ENCODE measurements around the gene ZEB2.

ZEB2 gene

GRCh38 chr2:144414324-144414845 lies 105.5 kb downstream of the ZEB2 start:
- DNase-seq: no peak

DNA sequence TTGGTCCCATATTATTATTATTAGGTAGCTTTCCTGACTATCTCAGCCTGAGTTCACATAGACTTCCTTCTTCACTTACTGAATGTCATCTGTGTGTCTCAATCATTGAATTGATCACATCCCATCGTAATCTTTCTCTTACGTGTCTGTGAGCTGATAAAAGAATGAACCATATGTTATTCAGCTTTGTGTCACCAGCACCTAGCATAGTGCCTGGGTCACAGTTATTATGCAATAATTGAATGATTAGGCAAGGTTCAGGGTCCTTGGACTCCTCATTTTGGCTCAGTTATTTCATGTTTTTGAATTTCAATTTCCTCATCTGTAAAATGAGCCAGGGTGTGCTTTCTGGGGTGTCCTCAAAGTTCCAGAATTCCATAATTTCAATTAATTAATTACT lies 107.2 kb downstream of the ZEB2 start:
- no peak for DNase-seq

DNA sequence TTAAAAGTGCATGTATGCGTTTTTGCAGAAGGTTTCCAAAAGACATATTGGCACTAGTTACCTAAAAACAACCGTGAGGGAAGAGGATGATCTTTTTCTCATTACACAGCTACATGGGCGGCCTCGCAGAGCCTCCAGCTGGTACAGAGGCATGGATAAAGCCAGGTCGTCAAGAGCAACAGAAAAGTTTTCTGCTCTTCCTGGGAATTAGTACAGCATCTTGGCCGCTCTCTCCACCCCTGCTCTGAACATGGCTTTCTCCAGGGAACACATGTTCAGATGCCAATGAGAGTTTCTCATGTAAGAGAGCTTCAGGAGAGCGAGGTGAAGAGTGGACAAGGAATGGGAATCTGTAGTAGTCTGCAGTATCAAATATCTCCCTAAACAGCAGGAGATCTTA lies 108.4 kb downstream of the ZEB2 start:
- DNase-seq: no peak

- no peak for DNase-seq
Observed at GRCh38 chr2:144409241-144409640, 110.7 kb downstream of the ZEB2 start.

DNA sequence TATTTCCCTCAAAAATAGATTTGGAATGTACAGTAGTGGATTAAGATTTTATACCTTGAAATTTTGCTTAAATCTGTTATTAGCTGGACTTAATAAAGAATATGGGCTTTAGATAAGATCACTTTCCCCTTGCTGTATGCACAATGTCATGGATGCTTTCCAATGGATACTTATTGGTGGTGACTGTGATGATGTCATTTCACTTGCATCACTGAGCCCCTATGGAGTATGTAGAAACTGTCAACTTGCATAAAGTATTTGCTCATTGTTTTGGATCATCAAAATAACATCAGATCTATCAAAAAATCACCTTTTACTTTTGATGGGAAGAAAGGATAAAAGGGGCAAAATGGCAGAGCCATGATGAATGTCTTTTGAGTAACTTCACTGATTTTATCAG lies 112.7 kb downstream of the ZEB2 start:
- DNase-seq: no peak

DNA sequence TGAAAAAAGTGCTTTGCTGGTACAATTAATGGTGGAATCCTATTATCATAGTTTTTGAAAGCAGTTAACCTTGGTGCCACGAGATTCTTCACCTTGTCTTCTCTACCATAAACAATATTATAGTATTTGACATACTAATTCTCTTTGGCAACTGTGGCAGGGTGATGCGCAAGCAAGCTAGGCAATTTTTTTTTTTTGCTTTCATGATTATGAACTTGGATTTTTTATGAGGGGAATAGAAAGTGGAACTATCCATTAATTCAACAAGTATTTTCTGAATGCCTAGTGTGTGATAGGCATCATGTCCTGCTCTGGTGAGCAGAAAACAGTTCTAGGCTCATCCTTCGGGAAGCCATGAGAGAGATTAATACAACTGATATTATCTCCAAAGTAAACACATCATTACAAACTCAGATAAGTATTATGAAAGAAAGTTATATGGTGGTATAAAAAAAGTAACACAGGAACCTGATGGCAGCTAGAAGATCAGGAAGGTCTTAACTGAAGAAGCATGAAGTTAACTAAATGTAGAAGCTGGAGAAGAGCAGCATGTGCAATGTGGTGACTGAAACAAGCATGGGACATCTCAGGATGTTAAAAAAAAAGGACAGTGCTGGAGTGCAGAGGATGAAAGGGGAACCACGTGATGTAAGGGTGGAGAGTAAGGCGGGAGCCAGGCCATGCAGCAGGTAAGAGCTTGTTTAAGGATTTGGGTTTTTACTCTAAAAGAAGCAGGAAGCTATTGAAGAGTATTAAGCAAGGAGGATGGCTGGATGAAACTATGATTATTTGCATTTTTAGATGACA lies 113.7 kb downstream of the ZEB2 start:
- no peak for DNase-seq

GRCh38 chr2:144405321-144405720 lies 114.6 kb downstream of the ZEB2 start:
- no peak for DNase-seq

GRCh38 chr2:144404586-144405314 lies 115.2 kb downstream of the ZEB2 start:
- peak; percentile 66 for DNase-seq

GRCh38 chr2:144403933-144404332 lies 116.0 kb downstream of the ZEB2 start:
- DNase-seq: peak; percentile 45

- DNase-seq: peak; percentile 15
Observed at GRCh38 chr2:144402251-144402650, 117.7 kb downstream of the ZEB2 start.

- no peak for DNase-seq
Observed at GRCh38 chr2:144401036-144401435, 118.9 kb downstream of the ZEB2 start.

DNA sequence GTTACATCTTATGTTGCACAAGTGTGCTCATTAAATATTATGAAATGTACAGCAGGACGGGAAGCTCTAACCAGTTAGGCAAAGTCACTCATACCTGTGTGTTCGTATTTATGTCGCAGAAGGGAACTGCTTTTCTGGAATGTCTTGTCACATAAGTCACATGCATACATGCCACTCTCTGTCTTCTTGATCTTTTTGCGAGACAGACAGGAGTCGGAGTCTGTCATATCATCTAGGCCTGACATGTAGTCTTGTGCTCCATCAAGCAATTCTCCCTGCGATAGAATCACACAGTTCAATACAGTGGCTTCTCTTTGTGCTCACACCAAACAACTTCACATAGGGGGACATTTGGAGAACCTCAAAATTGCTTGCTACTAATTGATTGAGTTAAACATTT lies 123.6 kb downstream of the ZEB2 start:
- DNase-seq: no peak

DNA sequence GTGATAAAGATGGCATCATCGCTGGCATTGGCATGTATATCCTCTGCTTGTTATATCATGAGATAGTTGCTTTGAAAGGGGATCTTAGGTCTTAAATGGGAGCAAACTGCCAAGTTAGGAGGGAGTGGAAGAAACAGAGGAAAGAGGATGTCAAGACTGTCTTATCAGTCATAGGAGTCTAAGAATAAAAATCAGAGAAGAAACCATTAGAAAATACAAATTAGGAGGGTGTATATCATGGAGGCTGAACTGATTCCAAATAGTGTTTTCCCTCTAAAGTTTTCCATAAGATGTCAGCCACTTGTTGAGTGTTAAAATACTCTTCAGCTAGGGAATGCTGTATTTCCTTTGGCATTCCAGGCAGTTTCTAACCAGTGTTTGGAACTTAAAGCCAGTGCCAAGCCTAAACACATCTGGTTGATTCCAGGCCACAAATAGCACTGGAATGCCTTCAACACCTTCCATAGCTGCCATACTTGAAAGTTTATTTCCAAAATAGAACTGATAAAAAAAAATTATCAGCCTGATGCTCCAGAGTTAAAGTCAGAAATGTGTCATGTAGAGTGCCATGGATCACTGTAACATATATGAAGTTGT lies 129.4 kb downstream of the ZEB2 start:
- DNase-seq: no peak

DNA sequence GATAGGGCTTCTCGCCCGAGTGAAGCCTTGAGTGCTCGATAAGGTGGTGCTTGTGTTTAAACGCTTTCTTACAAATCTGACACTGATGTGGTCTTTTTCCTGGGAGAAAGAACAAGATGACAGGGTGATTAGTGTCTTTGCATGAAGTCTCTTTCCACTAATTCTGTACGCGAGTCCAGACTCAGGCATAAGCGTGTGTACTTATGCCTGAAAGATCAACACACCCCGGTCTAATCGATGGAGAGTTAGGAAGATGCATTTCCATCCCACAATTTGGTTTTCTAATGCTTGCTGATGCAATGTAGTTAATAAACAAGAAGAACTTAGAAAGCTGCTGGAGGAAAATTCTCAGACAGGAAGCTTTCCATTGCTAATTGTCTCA lies 130.0 kb downstream of the ZEB2 start:
- DNase-seq: no peak

GRCh38 chr2:144389151-144389929 lies 130.6 kb downstream of the ZEB2 start:
- peak; percentile 83 for DNase-seq

GRCh38 chr2:144385381-144385780 lies 134.5 kb downstream of the ZEB2 start:
- DNase-seq: no peak

DNA sequence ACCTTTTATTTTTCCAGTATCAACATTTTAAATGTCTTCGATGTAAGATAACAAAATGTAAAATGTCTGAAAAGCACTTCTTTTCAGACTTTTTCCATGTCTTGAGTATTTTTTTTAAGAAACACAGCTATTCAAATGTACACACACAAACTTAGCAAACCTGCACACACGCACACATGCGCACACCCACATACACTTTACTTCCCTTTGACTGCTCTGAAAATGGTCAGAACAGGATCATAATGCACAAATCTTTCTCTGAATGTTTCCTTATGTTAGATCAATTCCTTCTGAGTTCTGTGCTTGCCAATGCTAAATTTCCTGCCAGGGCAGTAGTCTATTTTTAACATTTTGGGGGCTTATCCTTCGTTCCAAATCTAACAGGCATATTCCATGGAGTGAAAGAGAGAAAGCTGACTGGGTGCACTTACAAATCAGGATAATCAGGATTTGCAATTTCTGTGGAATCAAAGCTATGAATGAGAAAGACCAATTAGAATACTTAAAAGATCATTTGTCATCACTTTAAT lies 136.3 kb downstream of the ZEB2 start:
- DNase-seq: no peak

DNA sequence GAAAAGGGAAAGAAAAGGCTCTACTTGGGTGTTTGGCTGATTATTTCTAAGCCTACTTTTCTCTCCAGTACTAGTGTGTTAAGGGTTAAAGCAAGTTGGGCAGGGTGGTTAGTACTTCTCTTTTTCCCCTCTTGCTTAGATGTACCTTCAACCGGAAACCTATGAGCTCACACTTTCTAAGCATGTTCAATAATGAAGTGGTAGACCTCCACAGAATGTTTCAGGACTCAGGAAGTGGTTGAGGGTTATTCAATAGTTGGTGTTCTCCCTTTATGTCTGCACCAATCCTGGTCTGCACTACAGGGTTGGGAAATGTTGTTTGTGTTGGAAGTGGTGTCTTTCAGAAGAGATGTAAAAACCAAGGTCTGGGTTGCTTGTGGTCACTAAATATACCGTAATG lies 137.1 kb downstream of the ZEB2 start:
- DNase-seq: no peak

GRCh38 chr2:144381716-144382115 lies 138.2 kb downstream of the ZEB2 start:
- DNase-seq: no peak

- peak; percentile 47 for DNase-seq
Observed at GRCh38 chr2:144379851-144380311, 140.0 kb downstream of the ZEB2 start.

DNA sequence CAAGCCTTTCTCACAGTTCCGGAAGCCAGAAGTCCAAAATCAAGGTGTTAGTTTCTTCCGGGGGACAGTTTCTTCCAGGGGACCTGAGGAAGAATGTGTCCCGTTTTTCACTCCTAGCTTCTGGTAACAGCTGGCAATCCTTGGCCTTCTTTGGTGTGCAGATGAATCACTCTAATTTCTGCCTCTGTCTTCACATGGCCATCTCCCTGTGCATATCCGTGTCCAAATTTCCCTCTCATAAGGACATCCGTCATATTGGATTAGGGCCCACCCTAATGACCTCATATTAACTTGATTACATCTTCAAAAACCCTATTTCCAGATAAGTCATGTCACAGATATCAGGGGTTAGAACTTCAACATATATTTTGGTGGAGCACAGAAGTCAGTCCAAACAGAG lies 141.4 kb downstream of the ZEB2 start:
- no peak for DNase-seq

GRCh38 chr2:144377914-144378313 lies 142.0 kb downstream of the ZEB2 start:
- no peak for DNase-seq

DNA sequence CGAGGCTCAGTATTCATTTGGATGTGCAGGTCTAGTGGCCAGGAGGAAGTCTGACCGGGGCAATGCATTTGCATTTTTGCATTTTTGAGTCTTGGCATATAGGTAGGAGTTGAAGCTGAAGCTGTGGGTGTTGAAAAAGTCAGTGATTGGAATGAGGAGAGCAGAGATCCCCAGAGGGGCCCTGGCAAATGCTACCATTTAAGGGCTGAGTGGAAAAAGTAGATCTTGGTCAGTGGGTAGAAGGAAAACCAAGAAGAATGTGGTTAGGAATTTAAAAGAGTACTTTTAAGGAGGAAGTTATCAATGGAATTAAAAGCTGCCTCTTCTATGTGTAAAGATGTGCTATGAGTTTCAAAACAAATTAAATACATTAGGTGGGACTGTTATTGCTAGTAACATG lies 143.0 kb downstream of the ZEB2 start:
- DNase-seq: no peak

All from NCI-H2227 treated with DMSO at 0.1 percent for 48 hours (cell line).